ENCODE results near the gene EPHX1. TPM values are rescaled to one million over a fixed set of nuclear protein-coding genes. Genes with fewer than 3 reads are reported as not detected.

EPHX1 gene
- total RNA-seq, 4 donors from 2014 or later: 30.3 to 72.8 (median 53.7) TPM

GRCh38 chr1:225842074-225842473, 32.1 kb downstream of the EPHX1 start:
- WGBS: 72% methylated on average over 12 of the region's 12 CpGs
- TF ChIP-seq EP300 (IDR thresholded peaks at IDR 0.05) (no peak), POLR2A (IDR thresholded peaks at IDR 0.05) (no peak), POLR2AphosphoS5 (IDR thresholded peaks at IDR 0.05) (no peak)
- TF ChIP-seq, protein P1, sequence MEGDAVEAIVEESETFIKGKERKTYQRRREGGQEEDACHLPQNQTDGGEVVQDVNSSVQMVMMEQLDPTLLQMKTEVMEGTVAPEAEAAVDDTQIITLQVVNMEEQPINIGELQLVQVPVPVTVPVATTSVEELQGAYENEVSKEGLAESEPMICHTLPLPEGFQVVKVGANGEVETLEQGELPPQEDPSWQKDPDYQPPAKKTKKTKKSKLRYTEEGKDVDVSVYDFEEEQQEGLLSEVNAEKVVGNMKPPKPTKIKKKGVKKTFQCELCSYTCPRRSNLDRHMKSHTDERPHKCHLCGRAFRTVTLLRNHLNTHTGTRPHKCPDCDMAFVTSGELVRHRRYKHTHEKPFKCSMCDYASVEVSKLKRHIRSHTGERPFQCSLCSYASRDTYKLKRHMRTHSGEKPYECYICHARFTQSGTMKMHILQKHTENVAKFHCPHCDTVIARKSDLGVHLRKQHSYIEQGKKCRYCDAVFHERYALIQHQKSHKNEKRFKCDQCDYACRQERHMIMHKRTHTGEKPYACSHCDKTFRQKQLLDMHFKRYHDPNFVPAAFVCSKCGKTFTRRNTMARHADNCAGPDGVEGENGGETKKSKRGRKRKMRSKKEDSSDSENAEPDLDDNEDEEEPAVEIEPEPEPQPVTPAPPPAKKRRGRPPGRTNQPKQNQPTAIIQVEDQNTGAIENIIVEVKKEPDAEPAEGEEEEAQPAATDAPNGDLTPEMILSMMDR (IDR thresholded peaks at IDR 0.05): no peak
- H3K27ac ChIP-seq: no peak overlapping the region

DNA sequence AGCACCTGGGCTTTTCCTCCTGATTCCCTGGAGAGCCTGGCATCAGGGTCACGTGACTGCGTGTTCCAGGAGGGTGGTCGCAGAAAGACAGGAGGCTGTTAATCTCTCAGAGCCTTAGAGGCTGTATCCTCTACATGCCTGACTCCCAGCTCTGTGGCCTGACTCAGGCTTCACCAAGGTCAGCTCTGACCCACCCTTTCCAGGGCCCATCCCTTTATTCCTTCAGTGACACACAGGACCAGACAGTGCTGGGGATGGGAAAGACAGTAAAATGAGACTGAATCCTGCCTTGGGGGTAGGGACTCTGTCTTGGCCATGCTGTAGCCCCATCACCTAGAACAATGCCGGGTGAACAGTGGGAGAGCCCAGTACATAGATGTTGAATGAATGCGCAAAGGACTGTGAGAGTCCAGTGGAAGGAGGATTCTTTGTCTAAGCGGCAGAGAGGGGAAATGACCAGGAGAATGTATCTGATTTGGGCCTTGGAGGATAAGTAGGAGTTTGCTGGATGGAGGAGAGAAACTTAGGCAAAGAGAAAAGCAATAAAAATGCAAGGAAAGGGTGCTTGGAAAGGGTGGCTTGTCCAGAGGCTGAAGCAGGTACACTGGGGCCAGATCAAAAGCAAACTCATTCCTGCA, 33.0 kb downstream of the EPHX1 start:
- no peak overlapping the region for H3K4me3 ChIP-seq
- WGBS: 93% methylated on average over 6 of the region's 6 CpGs
- H3K36me3 ChIP-seq: peaks cover 87% of the 10 kb centered on the region
- no peak overlapping the region for H3K27ac ChIP-seq
- no peak for DNase-seq (ENCODE audit: low spot score in 2 of 2)
- peaks cover 15% of the 10 kb centered on the region for H3K4me1 ChIP-seq
- no peaks in the 10 kb centered on the region for H3K27me3 ChIP-seq
- TF ChIP-seq, protein P1 (IDR thresholded peaks at IDR 0.05): no peak
- TF ChIP-seq POLR2AphosphoS5 (IDR thresholded peaks at IDR 0.05) (no peak), EP300 (IDR thresholded peaks at IDR 0.05) (no peak), POLR2A (IDR thresholded peaks at IDR 0.05) (no peak)
- H3K9me3 ChIP-seq: no peaks in the 10 kb centered on the region

More at GRCh38 chr1:225842074-225842473, 32.1 kb downstream of the EPHX1 start:
- Histone ChIP-seq H3K4me1 (peaks cover 11% of the 10 kb centered on the region), H3K9me3 (no peaks in the 10 kb centered on the region), H3K27me3 (no peaks in the 10 kb centered on the region), H3K36me3 (peaks cover 82% of the 10 kb centered on the region), H3K4me3 (no peak overlapping the region)
- no peak for DNase-seq (ENCODE audit: low spot score in 2 of 2)

DNA sequence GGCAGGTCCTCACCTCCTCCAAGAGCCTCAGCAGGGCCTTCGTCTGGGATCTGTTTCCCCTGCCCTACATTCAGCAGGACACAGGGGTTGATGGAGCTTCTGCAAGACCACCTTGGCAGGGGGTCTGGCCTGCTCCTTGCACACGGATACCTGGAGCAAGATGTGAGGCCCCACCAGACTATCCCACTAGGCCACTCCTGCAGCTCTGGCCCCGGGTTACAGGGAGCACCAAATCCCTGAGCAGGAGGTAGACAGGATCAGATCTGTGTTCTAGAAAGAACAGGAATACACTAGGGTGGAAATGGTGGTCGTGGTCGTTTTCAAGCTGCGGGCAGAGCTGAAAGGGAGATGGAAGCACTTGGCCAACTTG, 33.5 kb downstream of the EPHX1 start:
- Histone ChIP-seq H3K4me3 (no peak overlapping the region), H3K36me3 (peaks cover 88% of the 10 kb centered on the region), H3K4me1 (peaks cover 20% of the 10 kb centered on the region), H3K27ac (no peak overlapping the region), H3K9me3 (no peaks in the 10 kb centered on the region), H3K27me3 (no peaks in the 10 kb centered on the region)
- no peak for DNase-seq (ENCODE audit: low spot score in 2 of 2)
- TF ChIP-seq POLR2A (IDR thresholded peaks at IDR 0.05): no peak
- TF ChIP-seq, protein P1 (IDR thresholded peaks at IDR 0.05): no peak
- TF ChIP-seq EP300 (IDR thresholded peaks at IDR 0.05): no peak
- no peak for TF ChIP-seq POLR2AphosphoS5 (IDR thresholded peaks at IDR 0.05)
- 75% methylated on average over 6 of the region's 6 CpGs for WGBS

- no peak overlapping the region for H3K4me3 ChIP-seq
- no peak for DNase-seq (ENCODE audit: low spot score in 2 of 2)
- TF ChIP-seq, protein P1 (IDR thresholded peaks at IDR 0.05): no peak
- TF ChIP-seq POLR2AphosphoS5 (IDR thresholded peaks at IDR 0.05) (no peak), POLR2A (IDR thresholded peaks at IDR 0.05) (no peak), EP300 (IDR thresholded peaks at IDR 0.05) (no peak)
- H3K27ac ChIP-seq: no peak overlapping the region
- H3K4me1 ChIP-seq: peaks cover 23% of the 10 kb centered on the region
- H3K27me3 ChIP-seq: no peaks in the 10 kb centered on the region
- WGBS: 73% methylated on average over 11 of the region's 18 CpGs
- H3K9me3 ChIP-seq: no peaks in the 10 kb centered on the region
- peaks cover 86% of the 10 kb centered on the region for H3K36me3 ChIP-seq
Measured at GRCh38 chr1:225844236-225845061, 34.5 kb downstream of the EPHX1 start.

DNA sequence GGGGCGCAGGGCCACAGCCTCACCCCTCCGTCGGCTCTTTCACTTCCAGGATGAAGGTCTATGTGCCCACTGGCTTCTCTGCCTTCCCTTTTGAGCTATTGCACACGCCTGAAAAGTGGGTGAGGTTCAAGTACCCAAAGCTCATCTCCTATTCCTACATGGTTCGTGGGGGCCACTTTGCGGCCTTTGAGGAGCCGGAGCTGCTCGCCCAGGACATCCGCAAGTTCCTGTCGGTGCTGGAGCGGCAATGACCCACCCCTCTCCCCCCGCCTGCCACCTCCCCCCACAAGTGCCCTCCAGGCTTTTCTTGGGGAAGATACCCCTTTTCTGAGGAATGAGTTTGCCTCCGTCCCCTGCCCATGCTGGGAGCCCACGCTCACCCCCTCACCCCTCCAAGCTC, 35.2 kb downstream of the EPHX1 start:
- Histone ChIP-seq H3K27me3 (no peaks in the 10 kb centered on the region), H3K27ac (no peak overlapping the region), H3K4me1 (peaks cover 23% of the 10 kb centered on the region), H3K9me3 (no peaks in the 10 kb centered on the region), H3K4me3 (no peak overlapping the region), H3K36me3 (peaks cover 79% of the 10 kb centered on the region)
- TF ChIP-seq, protein P1 (IDR thresholded peaks at IDR 0.05): no peak
- no peak for TF ChIP-seq POLR2A (IDR thresholded peaks at IDR 0.05)
- TF ChIP-seq EP300 (IDR thresholded peaks at IDR 0.05): no peak
- TF ChIP-seq POLR2AphosphoS5 (IDR thresholded peaks at IDR 0.05): no peak
- 91% methylated on average over 9 of the region's 14 CpGs for WGBS
- no peak for DNase-seq (ENCODE audit: low spot score in 2 of 2)

Measured in suprapubic skin (tissue), 4 donors.